Measurements from ENCODE around the gene ZNF549. TPM values are rescaled to one million over a fixed set of nuclear protein-coding genes. Genes with fewer than 3 reads are reported as not detected.
"Not testable (repeated sequence)": the region's sequence is repeated elsewhere in the genome, so short reads cannot be mapped to it uniquely, and the experiment has no call there.

The ZNF549 gene
- total and polyA plus RNA-seq, 2 of the 13 experiments (the other 11 are each of a cell fraction or from before 2014, with no cell fraction given): 2.8 to 6.4 TPM

- 0 out of 2 replicates have a peak, but pooled peaks have one; percentile 46 for TF ChIP-seq HMGXB3 (CRISPR knock-in tag; IDR thresholded peaks at IDR 0.05; ENCODE audit: borderline replicate concordance)
These were observed 27.3 kb upstream of the ZNF549 start, which contains the start of gene ZNF773 (continued) for GRCh38 chr19:57499680-57500395.

- H2AFZ ChIP-seq (ENCODE audit: low read length); DNase-seq (ENCODE audit: low spot score); BruUV-seq (replicated peaks); H3K27ac ChIP-seq (ENCODE audit: extremely low read length, insufficient read depth, low read length); H4K20me1 ChIP-seq (ENCODE audit: insufficient read depth, low read length); H3K27me3 ChIP-seq (ENCODE audit: control insufficient read depth in 1 of 2, insufficient read depth in 2 of 2, low read length in 2 of 2); H3K36me3 ChIP-seq (replicated peaks in 1 of 2; ENCODE audit: control insufficient read depth in 1 of 2, insufficient read depth in 2 of 2, low read length in 2 of 2); CTCF ChIA-PET (ENCODE audit: low intra/inter-chr PET ratio, low total read pairs); FAIRE-seq; intact Hi-C loops (cut with micrococcal nuclease; ENCODE audit: unreplicated experiment); H3K9me3 ChIP-seq (ENCODE audit: low read length); in situ Hi-C loops (cut with HindIII; ENCODE audit: extremely low pct_ligation_motif_present, low pct_unique_long_range_greater_than_20kb): not testable (repeated sequence)
- POLR2A ChIA-PET: interaction anchor here (0.8 to 1.0 kb wide), 2 partner anchors 13 to 20 kb away, joined by 3 to 9 read pairs; partner anchors contain the start of gene ZNF419
- H3K4me1 ChIP-seq (ENCODE audit: insufficient read depth, low read length): peaks cover 11% of the 10 kb centered on the region; the same call in 1 of the 2 replicates
- H3K4me3 ChIP-seq (replicated peaks in 1 of 3; ENCODE audit: insufficient read depth in 1 of 3, low read depth in 2 of 3, low read length in 3 of 3): peak overlapping the region; percentile 42 to 63 (median 50)
- H3K79me2 ChIP-seq (ENCODE audit: insufficient read depth, low read length): peaks cover 14% of the 10 kb centered on the region
- peak; percentile 45 for ATAC-seq
- H3K4me2 ChIP-seq (ENCODE audit: low read depth, low read length): peak overlapping the region; percentile 76
- H3K9ac ChIP-seq (ENCODE audit: insufficient read depth, low read depth, low read length): peak overlapping the region; percentile 65
- 5% methylated on average over 2 of the region's 4 CpGs for WGBS (ENCODE audit: low lambda C conversion rate)
- TF ChIP-seq ZNF761 (CRISPR knock-in tag; conservative IDR thresholded peaks at IDR 0.05): 0 out of 2 replicates have a peak, but pooled peaks have one; percentile 34
These were observed 26.8 kb upstream of the ZNF549 start for GRCh38 chr19:57500400-57500799.

Data from HepG2 (cell line).